ENCODE results near the gene APBA1.
"Not testable (repeated sequence)": the region's sequence is repeated elsewhere in the genome, so short reads cannot be mapped to it uniquely, and the experiment has no call there.

Gene APBA1

GRCh38 chr9:69606089-69606488 lies 66.1 kb downstream of the APBA1 start:
- no peaks in the 10 kb centered on the region for H3K36me3 Mint-ChIP-seq
- DNase-seq (ENCODE audit: low spot score in 2 of 2) (no peak), ATAC-seq (ENCODE audit: low read depth) (no peak)
- peaks cover 9% of the 10 kb centered on the region for H3K27me3 Mint-ChIP-seq
- no peaks in the 10 kb centered on the region for H3K4me1 Mint-ChIP-seq
- H3K27ac Mint-ChIP-seq: no peak overlapping the region
- H3K9me3 Mint-ChIP-seq: peaks cover 5% of the 10 kb centered on the region
- no peak overlapping the region for H3K4me3 Mint-ChIP-seq

GRCh38 chr9:69605406-69605805 lies 66.8 kb downstream of the APBA1 start:
- H3K27ac Mint-ChIP-seq: no peak overlapping the region
- H3K4me3 Mint-ChIP-seq: no peak overlapping the region
- no peaks in the 10 kb centered on the region for H3K4me1 Mint-ChIP-seq
- ATAC-seq (ENCODE audit: low read depth) (no peak), DNase-seq (ENCODE audit: low spot score in 2 of 2) (no peak)
- no peaks in the 10 kb centered on the region for H3K36me3 Mint-ChIP-seq
- peaks cover 5% of the 10 kb centered on the region for H3K9me3 Mint-ChIP-seq
- H3K27me3 Mint-ChIP-seq: peaks cover 8% of the 10 kb centered on the region

- H3K4me3 Mint-ChIP-seq: no peak overlapping the region
Observed at GRCh38 chr9:69604568-69605219, 67.5 kb downstream of the APBA1 start.

GRCh38 chr9:69603656-69604055 lies 68.5 kb downstream of the APBA1 start:
- DNase-seq (ENCODE audit: low spot score in 2 of 2) (no peak), ATAC-seq (ENCODE audit: low read depth) (no peak)
- Mint-ChIP-seq H3K36me3 (no peaks in the 10 kb centered on the region), H3K27ac (no peak overlapping the region), H3K9me3 (peaks cover 5% of the 10 kb centered on the region), H3K27me3 (peaks cover 7% of the 10 kb centered on the region), H3K4me1 (no peaks in the 10 kb centered on the region), H3K4me3 (no peak overlapping the region)

More at GRCh38 chr9:69604568-69605219, 67.5 kb downstream of the APBA1 start:
- Mint-ChIP-seq H3K4me1 (no peaks in the 10 kb centered on the region), H3K27ac (no peak overlapping the region), H3K36me3 (no peaks in the 10 kb centered on the region), H3K27me3 (peaks cover 7% of the 10 kb centered on the region), H3K9me3 (peaks cover 5% of the 10 kb centered on the region)
- ATAC-seq (ENCODE audit: low read depth): no peak
- DNase-seq (ENCODE audit: low spot score in 2 of 2): no peak

GRCh38 chr9:69602773-69603172 lies 69.4 kb downstream of the APBA1 start:
- no peak for DNase-seq (ENCODE audit: low spot score in 2 of 2)
- Mint-ChIP-seq H3K9me3 (peaks cover 5% of the 10 kb centered on the region), H3K4me1 (no peaks in the 10 kb centered on the region), H3K27ac (no peak overlapping the region), H3K27me3 (peaks cover 7% of the 10 kb centered on the region), H3K36me3 (no peaks in the 10 kb centered on the region), H3K4me3 (no peak overlapping the region)
- no peak for ATAC-seq (ENCODE audit: low read depth)

- H3K9me3 Mint-ChIP-seq: peaks cover 5% of the 10 kb centered on the region
- H3K27me3 Mint-ChIP-seq: peaks cover 7% of the 10 kb centered on the region
- H3K36me3 Mint-ChIP-seq: no peaks in the 10 kb centered on the region
- ATAC-seq (ENCODE audit: low read depth): no peak
- H3K4me1 Mint-ChIP-seq: no peaks in the 10 kb centered on the region
- H3K27ac Mint-ChIP-seq: no peak overlapping the region
- no peak for DNase-seq (ENCODE audit: low spot score in 2 of 2)
- no peak overlapping the region for H3K4me3 Mint-ChIP-seq
Observed at GRCh38 chr9:69601698-69602097, 70.5 kb downstream of the APBA1 start.

GRCh38 chr9:69600314-69601047 lies 71.7 kb downstream of the APBA1 start:
- Mint-ChIP-seq H3K4me3 (no peak overlapping the region), H3K27me3 (peaks cover 7% of the 10 kb centered on the region), H3K9me3 (peaks cover 5% of the 10 kb centered on the region), H3K27ac (no peak overlapping the region), H3K36me3 (no peaks in the 10 kb centered on the region), H3K4me1 (no peaks in the 10 kb centered on the region)
- DNase-seq (ENCODE audit: low spot score in 2 of 2): no peak
- no peak for ATAC-seq (ENCODE audit: low read depth)

GRCh38 chr9:69599232-69599971 lies 72.8 kb downstream of the APBA1 start:
- Mint-ChIP-seq H3K27me3 (peaks cover 5% of the 10 kb centered on the region), H3K27ac (no peak overlapping the region), H3K4me3 (no peak overlapping the region), H3K4me1 (no peaks in the 10 kb centered on the region), H3K9me3 (peaks cover 5% of the 10 kb centered on the region), H3K36me3 (no peaks in the 10 kb centered on the region)
- DNase-seq (ENCODE audit: low spot score in 2 of 2): no peak
- ATAC-seq (ENCODE audit: low read depth): no peak

- DNase-seq (ENCODE audit: low spot score in 2 of 2); H3K27ac Mint-ChIP-seq; H3K4me3 Mint-ChIP-seq; H3K9me3 Mint-ChIP-seq; ATAC-seq (ENCODE audit: low read depth); H3K4me1 Mint-ChIP-seq; H3K36me3 Mint-ChIP-seq; H3K27me3 Mint-ChIP-seq: not testable (repeated sequence)
Observed at GRCh38 chr9:69596906-69597305, 75.3 kb downstream of the APBA1 start.

- H3K27ac Mint-ChIP-seq: no peak overlapping the region
- no peak overlapping the region for H3K4me3 Mint-ChIP-seq
- no peaks in the 10 kb centered on the region for H3K9me3 Mint-ChIP-seq
- no peaks in the 10 kb centered on the region for H3K4me1 Mint-ChIP-seq
- peaks cover 1% of the 10 kb centered on the region for H3K27me3 Mint-ChIP-seq
- DNase-seq (ENCODE audit: low spot score in 2 of 2): no peak
- no peak for ATAC-seq (ENCODE audit: low read depth)
- no peaks in the 10 kb centered on the region for H3K36me3 Mint-ChIP-seq
Observed at GRCh38 chr9:69594180-69594579, 78.0 kb downstream of the APBA1 start.

- Mint-ChIP-seq H3K27me3 (peaks cover 1% of the 10 kb centered on the region), H3K4me3 (no peak overlapping the region), H3K4me1 (no peaks in the 10 kb centered on the region), H3K36me3 (no peaks in the 10 kb centered on the region), H3K27ac (no peak overlapping the region), H3K9me3 (no peaks in the 10 kb centered on the region)
- DNase-seq (ENCODE audit: low spot score in 2 of 2) (no peak), ATAC-seq (ENCODE audit: low read depth) (no peak)
Observed at GRCh38 chr9:69593756-69594155, 78.4 kb downstream of the APBA1 start.

GRCh38 chr9:69593301-69593700 lies 78.9 kb downstream of the APBA1 start:
- DNase-seq (ENCODE audit: low spot score in 2 of 2) (no peak), ATAC-seq (ENCODE audit: low read depth) (no peak)
- Mint-ChIP-seq H3K27me3 (peaks cover 1% of the 10 kb centered on the region), H3K4me3 (no peak overlapping the region), H3K9me3 (no peaks in the 10 kb centered on the region), H3K36me3 (no peaks in the 10 kb centered on the region), H3K4me1 (no peaks in the 10 kb centered on the region), H3K27ac (no peak overlapping the region)

- Mint-ChIP-seq H3K4me1 (no peaks in the 10 kb centered on the region), H3K27me3 (peaks cover 1% of the 10 kb centered on the region), H3K36me3 (no peaks in the 10 kb centered on the region), H3K27ac (no peak overlapping the region), H3K4me3 (no peak overlapping the region), H3K9me3 (no peaks in the 10 kb centered on the region)
- ATAC-seq (ENCODE audit: low read depth) (no peak), DNase-seq (ENCODE audit: low spot score in 2 of 2) (no peak)
Observed at GRCh38 chr9:69590266-69590665, 81.9 kb downstream of the APBA1 start.

GRCh38 chr9:69589156-69589555 lies 83.0 kb downstream of the APBA1 start:
- Mint-ChIP-seq H3K4me3 (no peak overlapping the region), H3K9me3 (no peaks in the 10 kb centered on the region), H3K36me3 (no peaks in the 10 kb centered on the region), H3K27ac (no peak overlapping the region), H3K27me3 (peaks cover 1% of the 10 kb centered on the region), H3K4me1 (no peaks in the 10 kb centered on the region)
- DNase-seq (ENCODE audit: low spot score in 2 of 2): no peak
- no peak for ATAC-seq (ENCODE audit: low read depth)

Measured in memory B cell (primary cell).